ENCODE results near the gene RAB27A.
"Not testable (repeated sequence)": the region's sequence is repeated elsewhere in the genome, so short reads cannot be mapped to it uniquely, and the experiment has no call there.

The RAB27A gene

GRCh38 chr15:55249885-55250284 lies 39.7 kb downstream of the RAB27A start:
- DNase-seq = not testable (repeated sequence)

DNA sequence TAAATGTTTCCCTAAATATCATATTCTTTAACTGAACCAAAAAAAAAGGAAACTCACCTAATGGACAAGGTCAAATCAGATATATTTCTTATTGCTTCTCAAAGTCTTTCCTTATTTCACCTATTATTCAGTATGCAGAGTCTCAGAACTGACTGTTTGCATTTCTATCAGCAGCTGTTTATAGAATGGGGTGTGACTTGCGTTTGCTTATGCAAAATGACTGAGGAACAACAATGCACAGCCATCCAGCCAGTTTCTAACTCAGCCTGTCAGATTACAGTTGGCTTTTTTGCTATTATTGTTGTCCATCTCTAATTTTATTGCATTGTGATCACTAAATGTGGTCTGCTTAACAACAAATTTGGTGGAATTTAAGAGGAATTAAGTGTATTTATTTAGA lies 40.7 kb downstream of the RAB27A start:
- DNase-seq = no peak

DNA sequence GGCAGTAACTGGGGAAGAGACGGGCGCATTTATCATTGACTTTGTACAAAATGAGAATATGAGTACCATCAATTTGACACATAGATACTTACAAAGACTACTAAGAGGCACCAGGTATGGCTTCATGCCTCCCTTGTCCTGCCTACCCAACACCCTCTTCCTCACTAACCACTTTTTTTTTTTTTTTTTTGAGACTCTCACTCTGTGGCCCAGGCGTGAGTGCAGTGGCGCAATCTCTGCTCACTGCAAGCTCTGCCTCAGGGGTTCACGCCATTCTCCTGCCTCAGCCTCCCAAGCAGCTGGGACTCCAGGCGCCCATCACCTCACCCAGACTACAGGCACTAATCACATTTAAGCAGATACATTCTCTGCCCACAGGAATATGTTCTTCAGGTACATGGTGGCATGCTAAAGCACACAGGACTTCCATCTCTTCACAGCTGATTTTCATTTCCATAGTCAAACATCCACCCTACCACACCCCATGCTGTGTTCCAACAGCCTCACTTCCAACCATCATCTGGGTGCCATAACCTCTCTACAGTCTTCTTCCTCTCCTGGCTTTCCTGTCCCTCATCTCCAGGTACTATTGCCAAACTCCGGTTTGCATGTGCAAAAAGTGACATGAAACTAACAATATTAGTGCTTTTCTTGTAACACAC lies 41.7 kb downstream of the RAB27A start:
- DNase-seq = no peak

DNA sequence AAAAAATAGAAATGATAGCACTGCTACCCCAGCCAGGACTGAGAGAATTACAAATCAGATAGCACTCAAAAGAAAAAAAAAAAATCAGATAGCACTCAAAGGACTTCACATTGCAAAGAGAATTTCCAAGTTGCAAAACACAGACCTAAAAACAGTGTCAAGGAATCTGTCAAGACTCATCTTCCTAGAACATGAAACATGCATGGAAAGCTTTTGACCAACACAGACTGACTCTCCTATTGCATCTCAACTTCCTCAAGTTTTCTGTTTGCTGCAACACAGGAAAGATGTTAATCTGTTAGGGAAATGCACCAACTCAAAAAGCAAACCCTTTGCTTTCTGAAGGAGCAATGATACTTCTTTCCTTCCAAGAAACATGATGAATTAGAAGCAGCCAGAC lies 42.3 kb downstream of the RAB27A start:
- DNase-seq = no peak

DNA sequence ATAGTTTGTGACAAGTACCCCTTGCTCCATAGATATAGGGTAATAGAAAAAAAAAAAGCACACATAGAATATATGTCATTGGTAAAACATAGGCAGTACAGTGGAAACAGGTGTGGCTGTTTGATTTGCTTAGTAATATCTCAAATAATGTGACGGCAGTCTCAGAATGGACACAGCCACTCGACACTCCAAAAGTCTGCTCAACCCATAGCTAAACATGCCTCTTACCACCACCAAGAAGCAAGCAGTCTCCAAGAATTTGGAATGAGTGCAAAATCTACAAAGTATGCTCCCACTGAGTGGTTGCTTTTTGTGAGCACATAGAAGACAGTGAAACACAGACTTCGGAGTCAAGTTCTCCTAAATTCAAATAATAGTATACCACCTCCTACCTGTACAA lies 43.0 kb downstream of the RAB27A start:
- DNase-seq = no peak

GRCh38 chr15:55245059-55245458 lies 44.6 kb downstream of the RAB27A start:
- no peak for DNase-seq

DNA sequence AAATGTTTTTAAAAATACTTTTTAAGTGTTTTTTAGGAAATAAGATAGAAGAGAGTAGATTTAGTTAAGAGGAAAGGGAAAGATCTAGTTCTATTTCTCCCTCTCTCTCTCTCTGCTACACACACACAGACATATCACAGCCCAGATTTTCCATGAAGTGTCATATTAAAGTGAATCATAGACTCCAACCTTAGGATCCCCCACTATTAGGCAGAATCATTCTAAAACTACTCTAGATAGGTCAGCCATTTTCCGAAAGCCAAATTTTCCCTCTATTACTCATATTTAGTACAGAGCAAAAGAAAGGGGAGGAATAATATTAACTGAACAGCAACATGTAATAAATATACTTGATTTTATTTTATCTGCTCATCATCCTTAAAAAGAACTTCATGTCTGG lies 47.7 kb downstream of the RAB27A start:
- no peak for DNase-seq

DNA sequence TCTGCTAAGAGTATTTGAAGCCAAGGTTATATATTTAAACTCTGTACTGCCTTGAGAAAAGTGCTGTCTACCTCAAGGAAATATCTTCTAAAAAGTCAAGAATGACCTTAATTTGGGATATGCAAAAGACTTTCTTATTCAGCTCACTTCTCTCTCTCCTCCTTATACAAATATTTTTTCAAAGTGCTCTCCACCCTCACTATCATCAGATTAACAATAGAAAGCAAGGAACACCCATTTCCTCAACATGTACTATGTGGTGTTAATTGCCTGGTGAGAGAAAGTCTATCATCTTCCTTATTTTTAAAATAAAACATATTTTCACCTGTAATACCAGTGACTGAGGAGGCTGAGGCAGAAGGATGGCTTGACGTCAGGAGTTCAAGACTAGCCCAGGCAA lies 48.4 kb downstream of the RAB27A start:
- DNase-seq = no peak

GRCh38 chr15:55240125-55240760 lies 49.4 kb downstream of the RAB27A start:
- DNase-seq = no peak

GRCh38 chr15:55239440-55240124 lies 50.0 kb downstream of the RAB27A start:
- DNase-seq = no peak

GRCh38 chr15:55238877-55239276 lies 50.7 kb downstream of the RAB27A start:
- DNase-seq = no peak

GRCh38 chr15:55237219-55238130 lies 52.1 kb downstream of the RAB27A start:
- DNase-seq = no peak

DNA sequence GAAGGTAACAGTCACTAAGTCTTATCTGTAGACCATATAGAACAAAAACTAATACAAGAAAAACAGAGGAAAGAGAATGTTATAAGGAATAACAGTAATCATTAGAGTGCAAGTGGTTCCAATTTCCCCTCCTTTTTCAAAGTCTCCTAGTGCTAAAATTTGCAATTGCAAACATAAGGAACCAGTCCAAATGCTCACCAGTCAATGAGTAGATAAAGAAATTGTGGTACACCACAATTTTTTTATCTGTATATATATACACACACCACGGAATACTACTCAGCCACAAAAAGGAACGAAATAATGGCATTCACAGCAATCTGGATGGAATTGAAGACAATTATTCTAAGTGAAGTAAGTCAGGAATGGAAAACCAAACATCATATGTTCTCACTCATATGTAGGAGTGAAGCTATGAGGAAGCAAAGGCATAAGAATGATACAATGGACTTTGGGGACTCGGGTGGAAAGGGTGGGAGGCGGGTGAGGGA lies 54.0 kb downstream of the RAB27A start:
- no peak for DNase-seq

DNA sequence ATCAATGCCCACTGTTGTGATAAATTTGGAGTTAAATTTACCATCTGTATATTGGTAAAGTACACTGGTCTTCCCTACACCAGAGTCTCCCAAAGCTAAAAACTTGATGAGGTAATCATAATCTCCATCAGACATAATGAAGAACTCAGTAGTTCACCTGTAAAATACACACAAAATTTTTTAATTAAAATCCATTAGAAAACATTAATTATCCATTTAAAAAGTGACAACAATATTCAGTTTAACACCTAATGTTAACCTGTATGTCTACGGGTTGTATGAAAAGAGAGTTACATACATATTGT lies 54.9 kb downstream of the RAB27A start:
- DNase-seq = no peak

DNA sequence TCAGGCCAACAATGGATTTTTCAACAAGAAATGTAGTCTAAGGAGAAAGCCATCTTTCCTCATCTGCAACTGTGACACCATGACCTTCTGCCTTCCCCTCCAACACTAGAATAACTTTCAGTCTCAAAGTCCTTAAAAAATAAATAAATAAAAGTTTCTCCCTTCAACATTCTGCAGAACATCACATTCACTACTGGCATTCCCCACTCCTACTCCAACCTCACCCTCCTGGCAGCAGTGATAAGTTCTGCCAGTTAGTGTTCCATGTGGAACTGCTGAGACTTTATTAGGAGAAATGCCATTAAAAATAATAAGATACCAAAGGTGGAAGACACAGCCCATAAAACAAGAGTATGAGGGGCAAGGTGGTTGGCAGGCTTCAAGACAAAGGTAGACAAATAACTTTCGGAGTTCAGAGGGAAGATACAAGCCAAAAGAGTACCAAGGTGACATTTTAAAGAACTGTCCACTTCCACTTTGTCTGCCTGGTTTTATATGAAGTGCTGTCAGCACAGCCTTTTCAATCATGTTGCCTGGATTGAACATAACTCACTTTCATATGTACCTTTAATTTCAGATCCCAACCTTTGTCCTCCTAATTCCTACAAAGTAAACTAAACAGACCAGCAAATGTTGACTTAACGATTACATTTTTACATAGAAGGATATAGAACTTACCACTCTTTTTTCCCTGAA lies 55.4 kb downstream of the RAB27A start:
- no peak for DNase-seq

DNA sequence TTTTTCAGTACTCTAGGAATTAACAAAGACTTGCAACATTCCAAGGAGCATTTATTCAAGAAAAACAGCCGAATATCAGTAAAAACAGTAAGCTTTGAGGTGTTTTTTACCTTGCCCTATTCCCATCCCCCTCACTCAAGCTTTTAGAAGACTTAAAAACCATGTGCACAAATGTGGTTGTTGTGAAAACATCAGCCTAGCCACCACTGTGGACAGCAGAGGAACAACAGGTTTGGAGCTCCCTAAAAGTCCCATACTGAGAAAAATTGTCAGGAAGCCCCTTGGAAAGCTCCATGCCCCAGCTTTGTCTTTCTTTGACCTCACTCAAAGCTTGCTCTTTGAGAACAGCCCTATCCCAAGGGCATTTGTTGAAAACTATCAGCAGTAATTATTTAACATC lies 58.2 kb downstream of the RAB27A start:
- DNase-seq = no peak

DNA sequence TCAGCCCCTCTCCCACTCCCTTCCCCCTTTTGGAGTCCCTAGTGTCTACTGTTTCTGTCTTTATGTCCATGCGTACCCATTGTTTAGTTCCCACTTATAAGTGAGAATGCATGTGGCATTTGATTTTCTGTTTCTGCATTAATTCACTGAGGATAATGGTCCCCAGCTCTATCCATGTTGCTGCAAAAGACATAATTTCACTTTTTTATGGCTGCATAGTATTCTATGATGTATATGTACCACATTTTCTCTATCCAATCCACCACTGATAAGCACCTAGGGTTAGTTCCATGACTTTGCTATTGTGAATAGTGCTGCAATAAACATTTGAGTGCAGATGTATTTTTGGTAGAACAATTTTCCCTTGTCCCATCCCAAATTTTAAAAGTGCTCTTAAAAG lies 58.7 kb downstream of the RAB27A start:
- DNase-seq = no peak

DNA sequence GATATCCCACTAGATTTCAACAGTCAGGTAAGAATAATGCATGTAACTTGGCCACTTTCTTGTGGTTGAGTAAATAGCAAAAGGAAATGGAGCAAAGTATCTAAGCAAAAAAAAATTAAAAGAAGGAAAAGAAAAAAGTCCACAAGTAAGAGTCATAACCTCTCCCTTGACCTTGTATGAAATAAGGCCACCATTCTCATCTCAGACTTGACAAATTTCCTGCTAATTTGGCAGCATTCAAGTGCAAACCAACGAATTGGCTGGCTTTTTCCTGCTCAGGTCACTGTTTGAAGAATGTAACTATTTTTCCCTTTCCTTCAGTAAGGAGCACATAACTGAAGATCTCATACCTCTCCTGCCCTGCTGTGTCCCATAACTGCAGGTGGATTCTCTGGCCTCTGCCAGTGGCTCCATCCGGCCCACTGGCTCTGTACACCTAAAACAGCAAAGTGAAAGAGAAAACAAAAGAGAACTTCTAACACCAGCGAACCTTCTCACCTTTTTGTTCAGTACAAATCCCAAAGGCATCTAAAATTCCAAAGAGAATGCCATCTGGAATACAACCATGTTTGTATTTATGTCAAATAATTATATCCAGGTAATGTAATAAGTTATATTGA lies 59.5 kb downstream of the RAB27A start:
- no peak for DNase-seq

GRCh38 chr15:55226127-55226526 lies 63.5 kb downstream of the RAB27A start:
- no peak for DNase-seq

DNA sequence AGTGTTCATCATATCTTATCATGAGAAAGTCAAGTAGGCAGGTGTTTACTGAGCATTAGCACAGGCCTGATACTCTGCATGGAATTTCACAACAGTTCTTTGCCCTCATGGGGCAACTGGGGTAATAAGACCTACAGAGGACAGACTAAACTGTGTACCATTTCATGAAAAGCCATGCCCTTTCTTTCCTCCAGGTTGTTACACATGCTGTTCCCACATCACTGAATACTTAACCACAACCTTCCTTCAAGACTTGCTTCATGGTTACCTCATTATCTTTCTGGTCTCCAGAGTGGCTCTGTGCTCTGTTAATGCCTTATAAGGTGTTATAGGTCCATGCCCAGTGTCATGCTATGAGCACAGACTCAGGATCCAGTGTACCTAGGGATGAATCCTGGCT lies 64.7 kb downstream of the RAB27A start:
- DNase-seq = no peak

DNA sequence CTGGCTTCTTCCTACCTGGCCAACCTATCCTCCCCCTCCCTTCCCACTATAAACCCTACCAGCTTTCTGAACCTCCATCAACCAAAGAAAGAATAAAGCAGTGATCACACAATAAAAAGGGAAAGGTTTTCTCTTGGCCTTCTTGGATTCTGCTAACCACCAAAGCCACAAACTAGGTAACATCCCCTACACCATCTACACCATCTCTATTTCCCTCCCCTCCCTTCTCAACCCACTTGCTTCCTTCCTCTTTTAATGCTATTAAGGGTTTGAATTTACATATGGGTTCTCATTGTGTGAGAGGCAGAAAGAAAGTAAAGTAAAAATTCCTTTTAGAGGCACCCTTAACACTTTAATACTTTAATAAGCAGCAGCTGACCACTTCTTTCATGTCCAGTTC lies 67.0 kb downstream of the RAB27A start:
- DNase-seq = no peak

Data from cerebellar nuclear complex (tissue), 1 donor.